ENCODE results near the gene CDC42EP1. TPM values are rescaled to one million over a fixed set of nuclear protein-coding genes. Genes with fewer than 3 reads are reported as not detected.

The CDC42EP1 gene
- polyA plus RNA-seq, 1 of the 3 experiments (the other 2 are of a cell fraction), result 24.9 TPM

GRCh38 chr22:37511395-37512104 is 48.7 kb upstream of the CDC42EP1 start (continued):
- TF ChIP-seq EZH2phosphoT487 (IDR thresholded peaks at IDR 0.05; ENCODE audit: borderline replicate concordance, low read depth) (no peak), TEAD4 (IDR thresholded peaks at IDR 0.05; ENCODE audit: borderline replicate concordance, insufficient read depth) (no peak), SMC3 (IDR thresholded peaks at IDR 0.05; ENCODE audit: low read depth, low read length) (no peak), GATA2 (CRISPR knock-in tag; IDR thresholded peaks at IDR 0.05) (no peak)

GRCh38 chr22:37514526-37515051 is 45.7 kb upstream of the CDC42EP1 start:
- DNase-seq, result no peak

More at GRCh38 chr22:37514526-37515051, 45.7 kb upstream of the CDC42EP1 start:
- H3K4me1 ChIP-seq (ENCODE audit: control insufficient read depth in 1 of 2, insufficient read depth in 2 of 2, low read depth in 1 of 2, low read length in 1 of 2), result peaks cover 0 to 19% of the 10 kb centered on the region in 2 experiments; a peak in 1 of 4 replicates
- no peaks in the 10 kb centered on the region for H3K27me3 ChIP-seq (ENCODE audit: insufficient read depth)
- POLR2A ChIA-PET, result no interaction called here
- H3K27ac ChIP-seq (ENCODE audit: low read depth in 2 of 2, low read length in 1 of 2), result no peak overlapping the region
- H3K4me3 ChIP-seq (ENCODE audit: low read depth in 2 of 2, low read length in 1 of 2), result no peak overlapping the region
- H4K20me1 ChIP-seq (ENCODE audit: insufficient read depth), result no peaks in the 10 kb centered on the region
- no peak overlapping the region for H2AFZ ChIP-seq (ENCODE audit: low read depth)
- peaks cover 13% of the 10 kb centered on the region for H3K79me2 ChIP-seq (ENCODE audit: insufficient read depth)
- CTCF ChIA-PET, result no interaction called here
- 86% methylated on average over 6 of the region's 15 CpGs for WGBS (ENCODE audit: low lambda C conversion rate)
- H3K9me2 ChIP-seq, result no peaks in the 10 kb centered on the region
- TF ChIP-seq POLR2AphosphoS5 (IDR thresholded peaks at IDR 0.05; ENCODE audit: low read depth, low read length) (no peak), RXRA (IDR thresholded peaks at IDR 0.05; ENCODE audit: borderline replicate concordance, low read depth) (no peak), NRF1 (IDR thresholded peaks at IDR 0.05; ENCODE audit: low read depth, low read length) (no peak), MAX (IDR thresholded peaks at IDR 0.05; ENCODE audit: low read depth) (no peak), FOXM1 (IDR thresholded peaks at IDR 0.05; ENCODE audit: low read depth) (no peak), GATA2 (CRISPR knock-in tag; IDR thresholded peaks at IDR 0.05) (no peak), GABPA (IDR thresholded peaks at IDR 0.05; ENCODE audit: low read depth) (no peak), MXI1 (IDR thresholded peaks at IDR 0.05; ENCODE audit: low read depth, low read length) (no peak), CTCF (IDR thresholded peaks at IDR 0.05) (no peak), SIN3A (IDR thresholded peaks at IDR 0.05; ENCODE audit: borderline replicate concordance, low read depth, low read length) (no peak), ZBTB33 (IDR thresholded peaks at IDR 0.05; ENCODE audit: borderline replicate concordance, low read depth) (no peak), RAD21 (IDR thresholded peaks at IDR 0.05; ENCODE audit: low read length) (no peak), EZH2phosphoT487 (IDR thresholded peaks at IDR 0.05; ENCODE audit: borderline replicate concordance, low read depth) (no peak), TAF1 (IDR thresholded peaks at IDR 0.05; ENCODE audit: borderline replicate concordance, low read depth, low read length) (no peak), REST (IDR thresholded peaks at IDR 0.05; ENCODE audit: low read depth, low read length) (no peak)
- H3K9me3 ChIP-seq, result no peaks in the 10 kb centered on the region
- H3K4me2 ChIP-seq, result no peak overlapping the region
- H3K9ac ChIP-seq, result no peak overlapping the region
- H3F3A ChIP-seq (replicated peaks; ENCODE audit: insufficient read depth), result peaks cover 9% of the 10 kb centered on the region
- H3K36me3 ChIP-seq (replicated peaks in 1 of 2; ENCODE audit: control insufficient read depth in 1 of 2, insufficient read depth in 2 of 2, low read length in 1 of 2), result peaks cover 4 to 8% of the 10 kb centered on the region in 2 experiments

Measured in SK-N-SH (cell line).